Gastrocnemius medialis (tissue), 4 donors: ENCODE measurements around the gene CAPZA2.
"Not testable (repeated sequence)": the region's sequence is repeated elsewhere in the genome, so short reads cannot be mapped to it uniquely, and the experiment has no call there.

ENCODE experiments used
- CTCF ChIP-seq, 5 experiments: fragments of 450-650 bp in 3 of 5; fragments of 200-600 bp in 2 of 5; sonication (generic) in 2 of 5; IDR thresholded peaks in 4 of 5; conservative IDR thresholded peaks in 1 of 5; 1 replicate in 4 of 5; 2 replicates in 1 of 5; pipeline ENCODE4 v1.5.1; 2016 to 2019; ENCODE audit warnings: antibody characterized with exemption in 5 of 5, mild to moderate bottlenecking in 3 of 5, moderate library complexity in 3 of 5
- POLR2A ChIP-seq, 2 donors: fragments of 450-650 bp; IDR thresholded peaks; one replicate each; pipeline ENCODE4 v1.6.1; 2017; ENCODE audit warnings: antibody characterized with exemption in 2 of 2, mild to moderate bottlenecking in 2 of 2, moderate library complexity in 2 of 2

GRCh38 chr7:116813371-116813770 lies 49.0 kb upstream of the CAPZA2 start:
- TF ChIP-seq POLR2A (IDR thresholded peaks at IDR 0.05); CTCF (IDR thresholded peaks at IDR 0.05 in 4 of 5, conservative IDR thresholded peaks at IDR 0.05 in 1 of 5): not testable (repeated sequence)
